PC-3 (cell line): ENCODE measurements around the gene IQSEC1. TPM values are rescaled to one million over a fixed set of nuclear protein-coding genes. Genes with fewer than 3 reads are reported as not detected.
A peak's percentile ranks its signal among the peaks of the same experiment; 100 is the strongest.

Experiments
- ATAC-seq: fragments of 200-7000 bp; cut with Tn5 transposase; 2 replicates; pipeline ENCODE4 v1.9.1; 2020; ENCODE audit warnings: mild to moderate bottlenecking, moderate library complexity
- BruUV-seq: library from RNA; stranded (reverse); fragments of 400-500 nt; replicated peaks from 2 replicates; lab custom pipeline; 2021; lab: Mats Ljungman, UMichigan
- CTCF ChIA-PET: fragments of 300-600 bp; sonication (Branson Sonifier 250); formaldehyde crosslinking; loops from one replicate; lab custom pipeline; 2022; ENCODE audit warnings: antibody characterized with exemption; lab: Charles Lee
- POLR2A ChIA-PET: fragments of 300-600 bp; sonication (Branson Sonifier 250); formaldehyde crosslinking; loops from one replicate; lab custom pipeline; 2022; ENCODE audit warnings: antibody characterized with exemption; ENCODE audit not compliant: unreplicated experiment; lab: Charles Lee
- DNase-seq: peaks from one replicate; pipeline ENCODE4 v3.0.0-alpha.2; 2015
- H2AFZ ChIP-seq: fragments of 300-600 bp; sonication (generic); 2 replicates; pipeline ENCODE4 v1.6.0; 2016; ENCODE audit warnings: antibody characterized with exemption, low read length
- H3F3A ChIP-seq: fragments of 300-600 bp; sonication (generic); one replicate; pipeline ENCODE4 v1.6.0; 2017; ENCODE audit warnings: antibody characterized with exemption, low read length, control low read depth, mild to moderate bottlenecking; ENCODE audit not compliant: unreplicated experiment
- H3K27ac ChIP-seq: fragments of 300-600 bp; sonication (generic); 2 replicates; pipeline ENCODE4 v1.5.1; 2016; ENCODE audit warnings: mild to moderate bottlenecking, low read length
- H3K27me3 ChIP-seq: fragments of 300-600 bp; sonication (generic); 2 replicates; pipeline ENCODE4 v1.6.1; 2016; ENCODE audit warnings: low read length, mixed read lengths
- H3K36me3 ChIP-seq: fragments of 300-600 bp; sonication (generic); 2 replicates; pipeline ENCODE4 v1.6.1; 2016; ENCODE audit warnings: low read depth, mixed run types, low read length, mixed read lengths
- H3K4me1 ChIP-seq: fragments of 300-600 bp; sonication (generic); 2 replicates; pipeline ENCODE4 v1.5.1; 2016; ENCODE audit warnings: low read length; ENCODE audit not compliant: insufficient read depth
- H3K4me2 ChIP-seq: fragments of 300-600 bp; sonication (generic); 2 replicates; pipeline ENCODE4 v1.6.0; 2016; ENCODE audit warnings: low read length
- H3K4me3 ChIP-seq: fragments of 300-600 bp; sonication (generic); 2 replicates; pipeline ENCODE4 v1.5.1; 2016; ENCODE audit warnings: mild to moderate bottlenecking, low read length, mixed read lengths
- H3K79me2 ChIP-seq: fragments of 300-600 bp; sonication (generic); 2 replicates; pipeline ENCODE4 v1.6.1; 2017; ENCODE audit warnings: low read length, mixed read lengths
- H3K9ac ChIP-seq: fragments of 300-600 bp; sonication (generic); 2 replicates; pipeline ENCODE4 v1.6.0; 2016; ENCODE audit warnings: mild to moderate bottlenecking, low read length
- H3K9me2 ChIP-seq: fragments of 300-600 bp; sonication (generic); replicated peaks from 2 replicates; pipeline ENCODE4 v1.6.1; 2016; ENCODE audit warnings: mixed run types, low read length, mixed read lengths
- H3K9me3 ChIP-seq: fragments of 300-600 bp; sonication (generic); 2 replicates; pipeline ENCODE4 v1.6.1; 2016; ENCODE audit warnings: low read length, mixed read lengths
- H4K20me1 ChIP-seq: fragments of 300-600 bp; sonication (generic); 2 replicates; pipeline ENCODE4 v1.6.1; 2016; ENCODE audit warnings: low read length, mixed read lengths
- CTCF ChIP-seq: fragments of 300-600 bp; sonication (generic); conservative IDR thresholded peaks from 2 replicates; pipeline ENCODE4 v1.5.1; 2017; ENCODE audit warnings: antibody characterized with exemption, low read depth, mild to moderate bottlenecking, low read length
- EZH2 ChIP-seq: fragments of 300-600 bp; sonication (generic); IDR thresholded peaks from one replicate; pipeline ENCODE4 v1.6.1; 2017; ENCODE audit warnings: antibody characterized with exemption, mild to moderate bottlenecking, low read length; ENCODE audit not compliant: unreplicated experiment
- EZH2phosphoT487 ChIP-seq: fragments of 300-600 bp; sonication (generic); IDR thresholded peaks from 2 replicates; pipeline ENCODE4 v1.6.1; 2018; ENCODE audit warnings: mild to moderate bottlenecking, antibody characterized with exemption, low read length, borderline replicate concordance
- intact Hi-C: fragments of 100-400 bp; cut with micrococcal nuclease; formaldehyde crosslinking; loops from 2 replicates; pipeline ENCODE4 v1.9.0; 2023
- total RNA-seq: library from RNA; depleted of rRNA; stranded (reverse); fragments of >200 nt; gene quantifications from 2 replicates; pipeline ENCODE4 v1.2.3, GENCODE V29; 2014

Gene IQSEC1
- total RNA-seq, 1 experiment from 2014 or later: 37.9 TPM

GRCh38 chr3:12948371-12948770 is 124.9 kb downstream of the IQSEC1 start:
- Histone ChIP-seq H4K20me1 (peaks cover 22% of the 10 kb centered on the region; the same call in 1 of the 2 replicates), H3K79me2 (peaks cover 9% of the 10 kb centered on the region; the same call in 1 of the 2 replicates), H3K9me2 (no peaks in the 10 kb centered on the region), H2AFZ (no peak overlapping the region), H3K27me3 (no peaks in the 10 kb centered on the region), H3K36me3 (no peaks in the 10 kb centered on the region), H3K9me3 (no peaks in the 10 kb centered on the region), H3F3A (no peaks in the 10 kb centered on the region), H3K9ac (no peak overlapping the region), H3K4me1 (peaks cover 16% of the 10 kb centered on the region), H3K4me2 (0 out of 2 replicates have a peak overlapping the region, but pooled peaks have one; percentile 1), H3K4me3 (no peak overlapping the region), H3K27ac (no peak overlapping the region)
- ATAC-seq (no peak), DNase-seq (no peak)
- ChIA-PET POLR2A (no interaction called here), CTCF (no interaction called here)
- intact Hi-C loops: no loop called here
- TF ChIP-seq CTCF (no peak), EZH2phosphoT487 (no peak), EZH2 (no peak)
- BruUV-seq: no TSS peak

- Histone ChIP-seq H3K4me3 (no peak overlapping the region), H3K9ac (no peak overlapping the region), H3K4me1 (peaks cover 16% of the 10 kb centered on the region), H2AFZ (no peak overlapping the region), H4K20me1 (peaks cover 22% of the 10 kb centered on the region; the same call in 1 of the 2 replicates), H3K4me2 (0 out of 2 replicates have a peak overlapping the region, but pooled peaks have one; percentile 1), H3K27ac (no peak overlapping the region), H3K79me2 (peaks cover 9% of the 10 kb centered on the region; the same call in 1 of the 2 replicates), H3K36me3 (no peaks in the 10 kb centered on the region), H3K9me2 (no peaks in the 10 kb centered on the region), H3K9me3 (no peaks in the 10 kb centered on the region), H3F3A (no peaks in the 10 kb centered on the region), H3K27me3 (no peaks in the 10 kb centered on the region)
- peak; percentile 70 for DNase-seq
- TF ChIP-seq EZH2 (no peak), EZH2phosphoT487 (no peak), CTCF (no peak)
- CTCF ChIA-PET: interaction anchor here (0.6 kb wide), 1 partner anchor 37 kb away, joined by 3 read pairs; no protein-coding TSS in a partner anchor
- ATAC-seq: peak; percentile 52
- intact Hi-C loops: no loop called here
- POLR2A ChIA-PET: no interaction called here
- no TSS peak for BruUV-seq
Observed at GRCh38 chr3:12947504-12948369, 125.5 kb downstream of the IQSEC1 start.
